Endothelial cell of umbilical vein (primary cell): ENCODE results near the gene C11orf24. TPM values are rescaled to one million over a fixed set of nuclear protein-coding genes. Genes with fewer than 3 reads are reported as not detected.

Experiments
- BruUV-seq: library from RNA; stranded (reverse); fragments of 400-500 nt; replicated peaks from 2 replicates; lab custom pipeline; 2021; lab: Mats Ljungman, UMichigan
- CTCF ChIA-PET: fragments of 300-600, 350-600 bp; sonication (Branson Sonifier 250); formaldehyde crosslinking; loops from one replicate; lab custom pipeline; 2021; ENCODE audit warnings: antibody characterized with exemption, inconsistent platforms; lab: Charles Lee
- POLR2A ChIA-PET: fragments of 300-600, 350-600 bp; sonication (Branson Sonifier 250); formaldehyde crosslinking; loops from one replicate; lab custom pipeline; 2021; ENCODE audit warnings: antibody characterized with exemption, inconsistent platforms; lab: Charles Lee
- DNase-seq: peaks from one replicate; pipeline ENCODE4 v3.0.0-alpha.2; 2011; ENCODE audit warnings: low read depth, low spot score
- FAIRE-seq: peaks from 2 replicates; lab custom pipeline; 2011; peaks lifted over from hg19 to GRCh38; lab: Jason Lieb, UNC
- H2AFZ ChIP-seq: 2 replicates; pipeline ENCODE4 v1.6.0; 2012; ENCODE audit warnings: low read depth, low read length, control low read depth, inconsistent platforms
- H3K27ac ChIP-seq: 2 replicates; pipeline ENCODE4 v1.5.1; 2011; ENCODE audit warnings: low read depth, mild to moderate bottlenecking, control low read depth, low read length, moderate library complexity; ENCODE audit not compliant: insufficient read depth
- H3K27me3 ChIP-seq, 2 experiments: 2 replicates each; pipeline versions ENCODE4 v1.6.0 to v1.6.1; 2011; ENCODE audit warnings: low read length in 2 of 2, mixed read lengths in 1 of 2; ENCODE audit not compliant: control insufficient read depth in 2 of 2, insufficient read depth in 2 of 2
- H3K36me3 ChIP-seq, 2 experiments: 2 replicates in 1 of 2; 3 replicates in 1 of 2; pipeline ENCODE4 v1.5.1; 2011; ENCODE audit warnings: low read length in 2 of 2, mild to moderate bottlenecking in 1 of 2, moderate library complexity in 1 of 2; ENCODE audit not compliant: control insufficient read depth in 2 of 2, insufficient read depth in 2 of 2; ENCODE audit errors: extremely low read depth in 1 of 2
- H3K4me1 ChIP-seq: 3 replicates; pipeline ENCODE4 v1.5.1; 2011; ENCODE audit warnings: mild to moderate bottlenecking, low read length; ENCODE audit not compliant: control insufficient read depth, insufficient read depth; ENCODE audit errors: extremely low read depth
- H3K4me2 ChIP-seq: 2 replicates; pipeline ENCODE4 v1.6.1; 2011; ENCODE audit warnings: low read length, control low read depth, mixed read lengths; ENCODE audit not compliant: insufficient read depth
- H3K4me3 ChIP-seq, 3 experiments: fragments of 200-600 bp in 1 of 3; sonication (generic), shearing (Covaris generic) in 1 of 3; replicated peaks in 1 of 3; 2 replicates each; pipeline ENCODE4 v1.5.1; 2011 to 2016; ENCODE audit warnings: control low read depth in 3 of 3, low read length in 3 of 3, mild to moderate bottlenecking in 2 of 3, inconsistent platforms in 1 of 3, low read depth in 1 of 3, moderate library complexity in 1 of 3; ENCODE audit not compliant: insufficient read depth in 1 of 3
- H3K79me2 ChIP-seq: 2 replicates; pipeline ENCODE4 v1.6.0; 2012; ENCODE audit warnings: low read length, inconsistent platforms; ENCODE audit not compliant: control insufficient read depth, insufficient read depth
- H3K9ac ChIP-seq: replicated peaks from 2 replicates; pipeline ENCODE3; 2011; ENCODE audit warnings: low read length, control low read depth; ENCODE audit not compliant: insufficient read depth; ENCODE audit errors: extremely low read depth
- H3K9me1 ChIP-seq: replicated peaks from 3 replicates; pipeline ENCODE4 v1.6.0; 2011; ENCODE audit warnings: mild to moderate bottlenecking, low read length; ENCODE audit not compliant: control insufficient read depth, insufficient read depth; ENCODE audit errors: extremely low read depth
- H3K9me3 ChIP-seq: replicated peaks from 2 replicates; pipeline ENCODE4 v1.5.1; 2012; ENCODE audit warnings: low read length, inconsistent platforms; ENCODE audit not compliant: control insufficient read depth, insufficient read depth
- H4K20me1 ChIP-seq: replicated peaks from 2 replicates; pipeline ENCODE3; 2011; ENCODE audit warnings: mild to moderate bottlenecking, low read length; ENCODE audit not compliant: control insufficient read depth, insufficient read depth; ENCODE audit errors: extremely low read depth
- CTCF ChIP-seq, 2 donors: IDR thresholded peaks; 1 replicate in 1 of 2; 2 replicates in 1 of 2; pipeline ENCODE4 v1.5.1; 2011; ENCODE audit warnings: low read length in 2 of 2, mild to moderate bottlenecking in 2 of 2, moderate library complexity in 2 of 2, control low read depth in 1 of 2, inconsistent platforms in 1 of 2, low read depth in 1 of 2; ENCODE audit not compliant: insufficient read depth in 1 of 2; ENCODE audit errors: extremely low read depth in 1 of 2
- EZH2 ChIP-seq: IDR thresholded peaks from 2 replicates; pipeline ENCODE4 v1.6.1; 2012; ENCODE audit warnings: borderline replicate concordance, low read depth, mild to moderate bottlenecking, moderate library complexity, low read length, inconsistent platforms; ENCODE audit not compliant: severe bottlenecking
- FOS ChIP-seq: IDR thresholded peaks from 2 replicates; pipeline ENCODE4 v1.6.1; 2011; ENCODE audit warnings: mild to moderate bottlenecking, low read length, moderate library complexity, borderline replicate concordance; ENCODE audit not compliant: insufficient read depth
- GATA2 ChIP-seq: IDR thresholded peaks from 2 replicates; pipeline ENCODE4 v1.7.0; 2011; ENCODE audit warnings: low read depth, mild to moderate bottlenecking, moderate library complexity, mixed read lengths, low read length; ENCODE audit not compliant: insufficient read length, insufficient read depth
- JUN ChIP-seq: IDR thresholded peaks from 2 replicates; pipeline ENCODE4 v1.6.1; 2011; ENCODE audit warnings: borderline replicate concordance, low read depth; ENCODE audit not compliant: insufficient read length, insufficient read depth
- MAX ChIP-seq: IDR thresholded peaks from 2 replicates; pipeline ENCODE4 v1.6.1; 2011; ENCODE audit not compliant: insufficient read depth, insufficient read length
- MYC ChIP-seq: IDR thresholded peaks from one replicate; pipeline ENCODE4 v1.6.1; 2011; ENCODE audit warnings: mild to moderate bottlenecking, low read depth, low read length
- POLR2A ChIP-seq: IDR thresholded peaks from 2 replicates; pipeline ENCODE4 v1.6.1; 2012; ENCODE audit warnings: low read depth, mild to moderate bottlenecking, control low read depth, low read length
- POLR2AphosphoS5 ChIP-seq: IDR thresholded peaks from 2 replicates; pipeline ENCODE4 v1.6.1; 2012; ENCODE audit warnings: low read depth, mild to moderate bottlenecking, control low read depth, low read length, moderate library complexity; ENCODE audit not compliant: insufficient read depth
- dilution Hi-C: fragments of 300-500 bp; cut with MboI; formaldehyde crosslinking; loops from one replicate; pipeline ENCODE4 v1.15.0; 2019; ENCODE audit warnings: low sequenced_read_pairs; ENCODE audit not compliant: extremely low pct_ligation_motif_present
- intact Hi-C: fragments of 100-400 bp; cut with micrococcal nuclease; formaldehyde crosslinking; loops from one replicate; pipeline ENCODE4 v1.10.0; 2022
- polyA plus RNA-seq, 4 experiments: library from polyadenylated mRNA; depleted of rRNA in 3 of 4; stranded (reverse) in 3 of 4; unstranded in 1 of 4; fragments of >200 nt; gene quantifications; 2 replicates each; pipeline versions ENCODE4 v1.2.1 to v1.2.3, GENCODE V29; 2011 to 2012; ENCODE audit warnings: missing spikeins in 1 of 4
- total RNA-seq: library from RNA; stranded (reverse); gene quantifications from 2 replicates; pipeline ENCODE4 v1.2.3, GENCODE V29; 2021

The C11orf24 gene
- total and polyA plus RNA-seq, 2 donors (not counting 3 experiments of a cell fraction or from before 2014, with no cell fraction given) = 26.4 to 34.1 TPM

- H3K9ac ChIP-seq = no peak overlapping the region
- no peak overlapping the region for H3K4me3 ChIP-seq
- no peaks in the 10 kb centered on the region for H3K36me3 ChIP-seq
- no peak for DNase-seq
- H2AFZ ChIP-seq = no peak overlapping the region
- H3K27me3 ChIP-seq = peaks cover 0 to 2% of the 10 kb centered on the region in 2 experiments
- no peaks in the 10 kb centered on the region for H4K20me1 ChIP-seq
- H3K79me2 ChIP-seq = no peaks in the 10 kb centered on the region
- FAIRE-seq = no peak
- ChIA-PET POLR2A (no interaction called here), CTCF (interaction anchor here (2.3 kb wide), 1 partner anchor 36 kb away, joined by 9 read pairs; no protein-coding TSS in a partner anchor)
- dilution Hi-C loops = no loop called here
- H3K4me2 ChIP-seq = no peak overlapping the region
- H3K9me3 ChIP-seq = no peaks in the 10 kb centered on the region
- no peak for TF ChIP-seq MAX
- TF ChIP-seq POLR2AphosphoS5 = no peak
- TF ChIP-seq JUN = no peak
- no peak for TF ChIP-seq GATA2
- TF ChIP-seq CTCF (IDR thresholded peaks at IDR 0.05; ENCODE audit: extremely low read depth in 1 of 2, insufficient read depth in 1 of 2, low read depth in 1 of 2, low read length in 2 of 2) = no peak
- TF ChIP-seq MYC = no peak
- TF ChIP-seq FOS = no peak
- no peak for TF ChIP-seq EZH2
- TF ChIP-seq POLR2A = no peak
- no peaks in the 10 kb centered on the region for H3K9me1 ChIP-seq
- no TSS peak for BruUV-seq
- H3K4me1 ChIP-seq = peaks cover 4% of the 10 kb centered on the region
- intact Hi-C loops = no loop called here
- no peak overlapping the region for H3K27ac ChIP-seq
Measured at GRCh38 chr11:68293708-68294107, 21.9 kb upstream of the C11orf24 start.
